ENCODE measurements around the gene LTA.

DNA sequence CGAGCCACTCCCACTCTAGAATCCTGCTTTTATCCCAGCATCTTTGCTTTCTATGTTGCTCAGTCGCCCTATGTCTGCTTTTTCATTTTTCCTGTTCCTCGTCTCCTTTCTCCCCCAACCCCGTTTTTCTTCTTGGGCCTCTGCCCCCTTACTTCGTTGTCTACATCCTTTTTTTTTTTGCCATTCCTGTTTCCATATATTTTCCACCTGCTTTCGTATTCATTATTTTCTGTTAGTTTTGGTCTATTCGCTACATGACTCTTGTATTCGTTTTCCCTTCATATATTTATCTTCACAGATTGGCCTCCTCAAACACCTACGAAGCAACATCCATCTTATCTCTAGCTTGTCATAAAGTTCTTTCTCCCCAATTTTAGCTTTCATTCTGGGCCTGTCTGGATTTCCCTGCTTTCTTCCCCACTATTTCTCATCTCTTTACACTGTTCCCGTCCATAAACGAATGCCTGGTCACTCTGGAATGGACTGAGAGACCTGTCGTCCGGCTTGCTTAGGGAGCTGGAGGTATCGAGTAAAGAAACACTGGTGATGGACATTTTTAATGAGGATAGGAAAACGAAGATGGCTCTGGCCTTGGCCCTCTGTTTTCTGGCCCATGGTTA, 49.3 kb downstream of the LTA start:
- TF ChIP-seq, protein P1, sequence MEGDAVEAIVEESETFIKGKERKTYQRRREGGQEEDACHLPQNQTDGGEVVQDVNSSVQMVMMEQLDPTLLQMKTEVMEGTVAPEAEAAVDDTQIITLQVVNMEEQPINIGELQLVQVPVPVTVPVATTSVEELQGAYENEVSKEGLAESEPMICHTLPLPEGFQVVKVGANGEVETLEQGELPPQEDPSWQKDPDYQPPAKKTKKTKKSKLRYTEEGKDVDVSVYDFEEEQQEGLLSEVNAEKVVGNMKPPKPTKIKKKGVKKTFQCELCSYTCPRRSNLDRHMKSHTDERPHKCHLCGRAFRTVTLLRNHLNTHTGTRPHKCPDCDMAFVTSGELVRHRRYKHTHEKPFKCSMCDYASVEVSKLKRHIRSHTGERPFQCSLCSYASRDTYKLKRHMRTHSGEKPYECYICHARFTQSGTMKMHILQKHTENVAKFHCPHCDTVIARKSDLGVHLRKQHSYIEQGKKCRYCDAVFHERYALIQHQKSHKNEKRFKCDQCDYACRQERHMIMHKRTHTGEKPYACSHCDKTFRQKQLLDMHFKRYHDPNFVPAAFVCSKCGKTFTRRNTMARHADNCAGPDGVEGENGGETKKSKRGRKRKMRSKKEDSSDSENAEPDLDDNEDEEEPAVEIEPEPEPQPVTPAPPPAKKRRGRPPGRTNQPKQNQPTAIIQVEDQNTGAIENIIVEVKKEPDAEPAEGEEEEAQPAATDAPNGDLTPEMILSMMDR (IDR thresholded peaks at IDR 0.05; ENCODE audit: low read depth, low read length) = no peak
- no peak for TF ChIP-seq POLR2A (IDR thresholded peaks at IDR 0.05; ENCODE audit: extremely low read depth, insufficient read length)
- TF ChIP-seq, protein P2, sequence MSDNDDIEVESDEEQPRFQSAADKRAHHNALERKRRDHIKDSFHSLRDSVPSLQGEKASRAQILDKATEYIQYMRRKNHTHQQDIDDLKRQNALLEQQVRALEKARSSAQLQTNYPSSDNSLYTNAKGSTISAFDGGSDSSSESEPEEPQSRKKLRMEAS (IDR thresholded peaks at IDR 0.05; ENCODE audit: low read depth, low read length) = no peak
- no peak for TF ChIP-seq MYC (IDR thresholded peaks at IDR 0.05; ENCODE audit: low read depth, low read length)

Data from NB4 (cell line).